HEK293 (cell line): ENCODE measurements around the gene HS6ST3.

ENCODE experiments used
- CTCF ChIP-seq: fragments of 450-650 bp; formaldehyde crosslinking; IDR thresholded peaks from 2 replicates; pipeline ENCODE4 v1.5.1; 2016; ENCODE audit warnings: missing biosample characterization, missing genetic modification characterization
- PBX3 ChIP-seq: sonication (generic); formaldehyde crosslinking; IDR thresholded peaks from 2 replicates; pipeline ENCODE4 v1.8.1; 2022; ENCODE audit warnings: mild to moderate bottlenecking, moderate library complexity, missing genetic modification reagents
- ZBTB17 ChIP-seq: fragments of 450-650 bp; formaldehyde crosslinking; IDR thresholded peaks from 2 replicates; pipeline ENCODE4 v1.5.1; 2016; ENCODE audit warnings: missing biosample characterization, missing genetic modification characterization
- ZNF416 ChIP-seq: fragments of 450-650 bp; formaldehyde crosslinking; IDR thresholded peaks from 2 replicates; pipeline ENCODE4 v1.5.1; 2016; ENCODE audit warnings: missing biosample characterization, missing genetic modification characterization
- ZNF629 ChIP-seq: fragments of 450-650 bp; formaldehyde crosslinking; IDR thresholded peaks from 2 replicates; pipeline ENCODE4 v1.5.1; 2017; ENCODE audit warnings: missing biosample characterization, missing genetic modification characterization
- TF ChIP-seq, protein P1 (sequence below): fragments of 450-650 bp; formaldehyde crosslinking; IDR thresholded peaks from 2 replicates; pipeline ENCODE4 v1.5.1; 2016; ENCODE audit warnings: missing biosample characterization, missing genetic modification characterization
- TF ChIP-seq, protein P2 (sequence below): fragments of 450-650 bp; formaldehyde crosslinking; IDR thresholded peaks from 2 replicates; pipeline ENCODE4 v1.5.1; 2016; ENCODE audit warnings: missing biosample characterization, missing genetic modification characterization

DNA sequence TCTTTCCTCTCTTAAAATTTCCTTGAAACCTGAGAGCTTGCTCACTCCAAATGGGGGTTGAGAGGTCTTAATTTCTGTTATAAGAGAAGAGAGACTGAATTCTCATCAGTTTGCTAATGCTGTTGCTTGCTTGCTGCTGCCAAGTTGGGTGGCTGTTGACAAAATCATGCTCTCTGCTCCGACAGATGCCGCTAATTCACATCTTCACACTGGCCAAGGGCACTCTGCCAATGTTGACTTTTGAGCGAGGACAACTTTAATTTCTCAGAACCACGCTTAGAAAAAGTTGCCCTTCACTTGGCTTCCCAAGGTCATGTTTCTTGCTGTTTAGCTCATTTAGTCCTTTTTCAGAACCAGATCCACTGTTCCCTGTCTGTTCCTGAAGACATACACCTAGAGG, 402.9 kb downstream of the HS6ST3 start:
- TF ChIP-seq ZBTB17 (tag by site-specific recombination) (no peak), PBX3 (CRISPR knock-in tag) (no peak), ZNF629 (tag by site-specific recombination) (no peak), CTCF (tag by site-specific recombination) (no peak), ZNF416 (no peak)
- TF ChIP-seq, protein P1, sequence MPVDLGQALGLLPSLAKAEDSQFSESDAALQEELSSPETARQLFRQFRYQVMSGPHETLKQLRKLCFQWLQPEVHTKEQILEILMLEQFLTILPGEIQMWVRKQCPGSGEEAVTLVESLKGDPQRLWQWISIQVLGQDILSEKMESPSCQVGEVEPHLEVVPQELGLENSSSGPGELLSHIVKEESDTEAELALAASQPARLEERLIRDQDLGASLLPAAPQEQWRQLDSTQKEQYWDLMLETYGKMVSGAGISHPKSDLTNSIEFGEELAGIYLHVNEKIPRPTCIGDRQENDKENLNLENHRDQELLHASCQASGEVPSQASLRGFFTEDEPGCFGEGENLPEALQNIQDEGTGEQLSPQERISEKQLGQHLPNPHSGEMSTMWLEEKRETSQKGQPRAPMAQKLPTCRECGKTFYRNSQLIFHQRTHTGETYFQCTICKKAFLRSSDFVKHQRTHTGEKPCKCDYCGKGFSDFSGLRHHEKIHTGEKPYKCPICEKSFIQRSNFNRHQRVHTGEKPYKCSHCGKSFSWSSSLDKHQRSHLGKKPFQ (tag by site-specific recombination), result no peak
- TF ChIP-seq, protein P2, sequence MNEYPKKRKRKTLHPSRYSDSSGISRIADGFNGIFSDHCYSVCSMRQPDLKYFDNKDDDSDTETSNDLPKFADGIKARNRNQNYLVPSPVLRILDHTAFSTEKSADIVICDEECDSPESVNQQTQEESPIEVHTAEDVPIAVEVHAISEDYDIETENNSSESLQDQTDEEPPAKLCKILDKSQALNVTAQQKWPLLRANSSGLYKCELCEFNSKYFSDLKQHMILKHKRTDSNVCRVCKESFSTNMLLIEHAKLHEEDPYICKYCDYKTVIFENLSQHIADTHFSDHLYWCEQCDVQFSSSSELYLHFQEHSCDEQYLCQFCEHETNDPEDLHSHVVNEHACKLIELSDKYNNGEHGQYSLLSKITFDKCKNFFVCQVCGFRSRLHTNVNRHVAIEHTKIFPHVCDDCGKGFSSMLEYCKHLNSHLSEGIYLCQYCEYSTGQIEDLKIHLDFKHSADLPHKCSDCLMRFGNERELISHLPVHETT (tag by site-specific recombination), result no peak
